Stimulated activated naive CD4-positive, alpha-beta T cell treated with Interleukin-2 at 50 U/mL for 16 hours (primary cell): Measurements from ENCODE around the gene MCRIP1.

Source experiments
- DNase-seq: peaks from one replicate; lab custom pipeline; 2025; lab: John Stamatoyannopoulos, UW

Gene MCRIP1

GRCh38 chr17:81803728-81804558 lies 29.1 kb downstream of the MCRIP1 start, which contains the start of gene GCGR:
Gene GCGR (plus strand): TSS chr17:81804150. CDS start chr17:81809019, 4,869 bp downstream.
- DNase-seq: no peak

GRCh38 chr17:81802856-81803643 lies 30.0 kb downstream of the MCRIP1 start:
- DNase-seq: no peak

DNA sequence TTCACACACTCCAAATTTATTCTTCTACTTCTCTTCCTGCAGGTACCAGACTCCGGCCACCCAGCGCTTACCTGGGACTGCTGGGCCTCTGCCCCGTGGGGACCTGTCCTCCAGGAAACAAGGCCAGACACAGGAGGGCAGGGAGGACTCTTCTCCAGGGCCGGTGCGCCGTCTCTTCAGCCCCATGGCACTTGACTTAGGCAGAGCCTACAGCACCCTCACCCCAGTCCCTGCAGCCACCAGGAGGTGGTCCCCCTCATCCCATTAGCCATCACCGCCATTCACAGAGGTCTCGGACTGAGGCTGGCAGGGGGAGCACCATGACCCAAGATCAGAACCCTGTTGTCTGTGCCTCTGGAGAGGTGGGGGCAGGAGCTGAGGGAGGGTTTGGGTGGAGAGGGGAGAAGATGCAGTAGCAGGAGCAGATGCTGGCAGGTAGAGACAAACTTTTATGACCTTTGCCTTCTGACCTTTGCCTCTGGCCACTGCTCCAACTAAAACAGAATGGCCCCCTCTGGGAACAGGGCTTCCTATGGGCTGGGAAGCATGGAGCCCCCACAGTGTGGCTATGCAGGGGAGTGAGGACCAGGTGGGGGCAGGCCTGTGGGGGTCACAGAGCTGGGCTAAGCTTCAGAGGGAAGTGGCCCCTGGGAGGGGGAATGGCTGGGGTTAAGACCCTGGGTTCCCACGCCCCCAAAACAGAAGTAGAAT lies 30.9 kb downstream of the MCRIP1 start:
- no peak for DNase-seq

- no peak for DNase-seq
These were observed 31.8 kb downstream of the MCRIP1 start for GRCh38 chr17:81801327-81801726.

DNA sequence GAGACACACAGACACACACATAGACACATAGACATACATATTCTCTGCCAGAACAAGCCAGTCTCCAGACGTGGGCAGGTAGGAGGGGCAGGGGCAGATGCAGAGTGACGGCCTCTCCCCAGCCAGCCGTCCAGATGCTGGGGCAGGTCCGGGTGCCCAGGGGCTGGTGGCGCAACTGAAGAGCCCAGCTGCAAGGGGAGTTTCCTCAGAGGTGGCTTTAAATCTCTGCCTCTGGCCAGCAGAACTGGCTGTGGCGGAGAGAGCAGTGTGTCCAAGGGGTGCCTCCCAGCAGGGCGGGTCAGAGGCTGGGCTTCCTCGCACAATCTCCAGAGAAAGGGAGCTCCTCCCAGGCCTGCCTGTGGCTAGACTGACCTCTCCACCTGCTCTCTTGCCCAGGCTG lies 38.6 kb downstream of the MCRIP1 start:
- no peak for DNase-seq

DNA sequence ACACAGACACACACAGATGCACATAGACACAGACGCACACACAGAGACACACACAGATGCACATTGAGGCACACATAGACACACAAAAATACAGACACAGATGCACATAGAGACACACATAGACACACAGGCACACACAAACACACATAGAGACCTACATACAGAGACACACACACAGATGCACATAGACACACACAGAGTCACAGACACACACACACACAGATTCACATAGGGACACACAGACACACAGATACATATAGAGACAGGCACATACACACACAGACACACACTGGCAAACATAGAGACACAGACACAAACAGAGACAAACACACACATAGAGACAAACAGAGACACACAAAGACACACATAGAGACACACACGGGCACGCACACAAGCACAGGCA lies 39.0 kb downstream of the MCRIP1 start:
- DNase-seq: no peak

DNA sequence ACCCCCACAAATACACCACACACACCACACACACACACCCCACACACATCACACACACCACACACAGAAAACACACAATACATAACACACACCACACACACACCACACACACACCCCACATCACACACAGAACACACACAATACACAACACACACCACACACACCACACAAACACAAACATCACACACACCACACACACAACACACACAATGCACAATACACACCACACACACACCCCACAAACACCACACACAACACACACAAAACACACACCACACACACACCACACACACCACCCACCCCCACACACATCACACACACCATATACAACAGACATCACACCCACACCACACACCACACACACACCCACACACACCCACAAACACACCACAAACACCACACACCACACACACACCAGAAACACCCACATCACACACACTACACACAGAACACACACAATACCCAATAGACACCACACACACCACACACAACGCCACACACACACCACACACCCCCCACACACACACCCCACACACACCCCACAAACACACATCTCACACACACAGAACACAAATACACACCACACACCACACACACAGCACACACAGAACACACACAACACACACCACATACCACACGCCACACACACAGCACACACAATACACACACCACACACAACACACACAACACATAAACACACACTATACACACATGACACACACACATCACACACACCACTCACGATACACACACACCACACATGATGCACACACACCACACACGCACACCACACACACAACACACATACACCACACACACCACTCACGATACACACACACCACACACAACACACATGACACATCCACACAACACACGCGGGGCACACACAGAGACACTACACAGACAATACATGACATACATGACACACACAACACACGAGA lies 40.1 kb downstream of the MCRIP1 start:
- DNase-seq: no peak
